GM18868 (cell line): ENCODE results near the gene HOXD11.

Experiments
- ATAC-seq: cut with Tn5 transposase; IDR thresholded peaks from one replicate; pipeline ENCODE4 v1.9.1; 2021; ENCODE audit warnings: mild to moderate bottlenecking, moderate library complexity; ENCODE audit not compliant: unreplicated experiment

HOXD11 gene

DNA sequence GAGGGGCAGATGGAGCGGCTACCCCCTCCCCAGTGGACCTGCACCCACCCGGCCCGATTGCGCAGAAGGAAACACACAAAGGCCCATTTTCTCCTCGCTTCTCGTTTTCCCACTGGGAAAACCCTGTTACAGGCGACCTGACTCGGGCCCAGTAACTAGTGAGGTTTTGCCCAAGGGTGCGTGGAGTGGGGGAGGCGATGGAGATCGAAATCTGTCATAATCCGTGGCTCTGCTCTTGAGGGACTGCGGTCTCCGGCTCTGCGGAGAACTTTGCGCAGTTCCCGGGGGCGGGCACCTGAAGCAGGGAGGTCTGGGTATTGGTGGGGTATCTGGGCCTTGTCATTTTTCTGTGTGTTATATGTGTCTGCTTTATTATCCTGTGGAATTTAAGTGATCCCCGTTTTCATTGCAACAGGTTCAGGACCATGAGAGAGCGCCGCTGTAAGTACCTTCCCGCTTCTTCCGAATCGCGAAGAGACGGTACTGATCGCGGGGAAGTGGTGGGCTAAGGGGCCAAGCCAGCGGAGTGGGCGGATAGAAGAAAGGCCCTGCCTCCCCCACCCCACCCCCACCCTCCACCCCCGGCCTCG is 40.2 kb downstream of the HOXD11 start:
- no peak for ATAC-seq

DNA sequence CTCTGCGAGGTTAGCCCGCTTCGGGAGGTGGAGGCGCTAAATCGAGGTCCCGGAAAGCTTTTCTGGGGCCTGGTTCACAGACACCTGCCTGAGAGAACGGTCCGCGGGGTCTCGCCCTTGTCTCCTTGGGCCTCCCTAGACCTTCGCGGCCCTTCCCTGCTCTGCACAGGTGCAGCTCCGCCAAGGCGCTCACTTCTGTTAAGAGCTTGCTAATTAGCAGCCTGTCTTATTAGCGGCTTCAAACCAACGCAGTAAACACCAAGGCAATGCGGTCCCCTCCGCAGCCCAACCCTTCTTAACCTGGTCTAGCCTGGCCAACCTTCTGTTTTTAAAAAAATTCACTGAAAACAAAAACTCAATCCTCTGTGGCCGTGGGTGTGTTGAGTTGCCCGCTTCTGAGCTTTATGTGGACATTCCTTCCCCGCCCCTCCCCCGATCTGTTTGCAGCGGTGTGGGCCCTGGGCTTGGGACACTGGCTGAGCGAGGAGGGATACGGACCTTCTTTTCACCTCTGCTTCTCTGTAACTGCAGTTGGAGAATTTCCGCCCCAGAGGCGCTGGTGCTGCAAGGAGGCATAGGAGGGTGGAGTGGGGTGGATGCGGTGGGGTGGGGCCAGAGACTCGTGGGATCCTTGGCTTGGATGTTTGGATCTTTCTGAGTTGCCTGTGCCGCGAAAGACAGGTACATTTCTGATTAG is 40.9 kb downstream of the HOXD11 start:
- ATAC-seq = no peak

DNA sequence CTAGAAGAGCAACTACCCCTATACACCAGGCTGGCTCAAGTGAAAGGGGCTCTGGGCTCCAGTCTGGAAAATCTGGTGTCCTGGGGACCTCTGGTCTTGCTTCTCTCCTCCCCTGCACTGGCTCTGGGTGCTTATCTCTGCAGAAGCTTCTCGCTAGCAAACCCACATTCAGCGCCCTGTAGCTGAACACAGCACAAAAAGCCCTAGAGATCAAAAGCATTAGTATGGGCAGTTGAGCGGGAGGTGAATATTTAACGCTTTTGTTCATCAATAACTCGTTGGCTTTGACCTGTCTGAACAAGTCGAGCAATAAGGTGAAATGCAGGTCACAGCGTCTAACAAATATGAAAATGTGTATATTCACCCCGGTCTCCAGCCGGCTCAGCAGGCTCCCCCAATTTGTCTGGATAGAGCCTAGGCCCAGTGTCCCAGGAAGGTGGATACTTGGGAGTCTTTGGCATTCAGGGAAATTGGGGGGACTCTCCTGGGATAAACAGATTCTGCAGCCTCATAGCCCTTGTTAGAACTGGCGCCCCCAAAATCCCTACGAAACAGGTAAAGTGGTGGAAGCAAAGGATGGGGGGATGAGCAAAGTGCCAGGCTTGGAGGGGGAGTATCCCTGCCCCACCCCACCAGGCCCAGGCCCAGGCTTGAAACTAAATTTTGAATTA is 41.8 kb downstream of the HOXD11 start:
- ATAC-seq = no peak

DNA sequence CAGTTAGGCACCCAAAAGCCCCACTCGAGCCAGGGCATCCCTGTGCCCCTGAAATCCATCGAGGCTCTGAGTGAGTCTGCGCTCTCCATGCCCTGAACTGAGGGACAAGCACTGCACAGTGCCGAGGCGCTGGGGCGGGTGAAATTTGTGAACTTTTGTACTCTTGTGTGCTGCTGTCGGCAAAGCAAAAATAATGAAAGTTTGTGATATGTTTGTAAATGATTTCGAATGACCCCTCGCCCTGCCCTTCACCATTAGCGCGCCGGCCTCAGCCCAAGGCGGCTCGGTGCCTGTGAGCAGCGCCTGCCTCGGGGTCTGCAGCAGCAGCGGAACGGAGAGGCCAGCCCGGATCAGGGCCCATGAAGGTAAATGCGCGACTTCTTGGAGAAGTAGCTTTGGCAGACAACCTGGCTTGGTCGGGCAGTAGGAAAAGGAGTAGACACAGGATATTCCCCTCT is 42.4 kb downstream of the HOXD11 start:
- no peak for ATAC-seq

DNA sequence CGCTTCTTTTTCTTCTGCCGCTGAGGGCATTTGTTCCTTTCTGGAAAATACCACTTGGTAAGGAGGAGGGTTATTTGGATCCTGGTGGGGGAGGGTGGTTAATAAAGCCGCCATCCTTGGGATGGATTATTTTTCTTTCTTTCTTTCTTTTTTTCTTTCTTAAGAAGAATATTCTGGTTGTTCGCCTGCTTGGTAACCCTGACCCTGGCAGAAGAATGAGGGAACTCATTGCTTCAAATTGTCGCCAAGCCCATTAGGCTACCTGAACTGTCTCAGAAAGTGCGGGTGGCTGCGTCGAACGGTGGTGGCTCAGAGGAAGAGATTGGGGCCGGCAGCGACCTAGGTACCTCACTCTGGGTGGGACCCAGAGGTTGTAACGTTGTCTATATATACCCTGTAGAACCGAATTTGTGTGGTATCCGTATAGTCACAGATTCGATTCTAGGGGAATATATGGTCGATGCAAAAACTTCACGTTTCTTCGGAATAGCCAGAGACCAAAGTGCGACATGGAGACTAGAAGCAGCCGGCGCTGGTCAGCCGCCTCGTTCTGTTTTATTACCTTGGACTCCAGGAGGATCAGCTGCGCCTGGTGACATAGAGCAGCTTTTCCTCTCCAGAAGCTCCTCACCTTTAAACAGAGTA is 43.0 kb downstream of the HOXD11 start:
- ATAC-seq = no peak

DNA sequence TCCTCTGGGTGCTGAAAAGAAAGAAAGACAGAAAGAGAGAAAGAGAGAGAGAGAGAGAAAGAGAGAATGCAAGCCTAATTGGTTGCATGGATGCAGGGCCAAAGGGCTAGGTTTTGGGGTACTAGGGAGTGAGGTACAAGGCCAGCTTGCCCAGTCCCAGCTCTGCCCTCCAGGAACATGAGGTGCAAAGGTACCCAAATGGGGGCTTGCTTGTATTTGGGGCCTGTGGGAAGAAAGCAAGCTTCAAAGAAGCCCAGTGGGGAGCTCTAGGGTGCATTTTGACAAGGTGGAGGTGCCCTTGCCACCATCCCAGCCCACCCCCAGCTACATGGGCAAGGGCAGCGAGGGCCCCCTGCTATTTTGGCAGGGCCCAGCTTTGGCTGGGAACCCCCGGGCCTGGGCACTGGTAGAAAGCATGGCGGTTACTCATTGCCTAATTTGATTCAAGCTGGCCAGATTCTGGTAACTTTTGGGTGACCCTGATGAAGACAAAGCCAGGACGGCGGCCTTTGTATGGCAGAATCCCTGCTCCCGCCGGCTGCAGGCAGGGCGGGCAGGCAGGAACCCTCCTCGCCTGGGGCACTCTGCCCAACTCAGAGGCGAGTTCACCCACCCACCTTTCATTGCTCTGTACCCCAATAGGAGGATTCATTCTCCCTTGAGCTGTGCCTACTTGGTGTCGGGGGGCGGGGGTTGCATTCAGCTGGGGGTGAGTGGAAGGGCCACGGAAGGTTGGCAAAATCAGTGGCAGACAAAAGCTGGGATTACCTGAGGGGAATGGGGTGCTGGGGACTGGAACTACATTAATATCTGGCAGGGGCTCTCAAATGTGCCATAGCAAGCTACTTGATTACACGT is 43.7 kb downstream of the HOXD11 start:
- no peak for ATAC-seq

DNA sequence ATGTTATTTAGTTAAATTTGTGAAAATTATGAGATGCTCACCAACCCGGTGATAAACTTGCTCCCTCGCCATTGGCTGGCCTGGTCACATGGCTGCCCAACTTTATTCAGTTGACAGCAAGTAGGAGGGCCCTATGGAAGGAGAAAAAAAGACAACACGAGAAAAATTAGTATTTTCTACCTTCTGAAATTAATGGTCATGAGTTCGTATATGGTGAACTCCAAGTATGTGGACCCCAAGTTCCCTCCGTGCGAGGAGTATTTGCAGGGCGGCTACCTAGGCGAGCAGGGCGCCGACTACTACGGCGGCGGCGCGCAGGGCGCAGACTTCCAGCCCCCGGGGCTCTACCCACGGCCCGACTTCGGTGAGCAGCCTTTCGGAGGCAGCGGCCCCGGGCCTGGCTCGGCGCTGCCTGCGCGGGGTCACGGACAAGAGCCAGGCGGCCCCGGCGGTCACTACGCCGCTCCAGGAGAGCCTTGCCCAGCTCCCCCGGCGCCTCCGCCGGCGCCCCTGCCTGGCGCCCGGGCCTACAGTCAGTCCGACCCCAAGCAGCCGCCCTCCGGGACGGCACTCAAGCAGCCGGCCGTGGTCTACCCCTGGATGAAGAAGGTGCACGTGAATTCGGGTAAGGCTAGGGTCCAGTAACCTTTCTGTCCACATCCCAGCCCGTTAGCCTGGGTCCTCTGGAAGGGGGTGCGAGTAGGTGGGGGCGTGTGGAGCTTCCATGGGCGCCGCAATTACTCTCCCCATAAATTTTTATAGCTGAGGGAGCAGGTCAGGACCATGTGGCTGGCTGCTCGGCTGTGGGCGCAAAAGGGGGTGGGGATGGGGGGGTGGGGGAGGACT is 44.6 kb downstream of the HOXD11 start, which contains the start of gene HOXD4:
Gene HOXD4 (plus strand): TSS at position 109 of the 846 bp plus-strand sequence. CDS start 84 bp downstream, at position 193.
- no peak for ATAC-seq

DNA sequence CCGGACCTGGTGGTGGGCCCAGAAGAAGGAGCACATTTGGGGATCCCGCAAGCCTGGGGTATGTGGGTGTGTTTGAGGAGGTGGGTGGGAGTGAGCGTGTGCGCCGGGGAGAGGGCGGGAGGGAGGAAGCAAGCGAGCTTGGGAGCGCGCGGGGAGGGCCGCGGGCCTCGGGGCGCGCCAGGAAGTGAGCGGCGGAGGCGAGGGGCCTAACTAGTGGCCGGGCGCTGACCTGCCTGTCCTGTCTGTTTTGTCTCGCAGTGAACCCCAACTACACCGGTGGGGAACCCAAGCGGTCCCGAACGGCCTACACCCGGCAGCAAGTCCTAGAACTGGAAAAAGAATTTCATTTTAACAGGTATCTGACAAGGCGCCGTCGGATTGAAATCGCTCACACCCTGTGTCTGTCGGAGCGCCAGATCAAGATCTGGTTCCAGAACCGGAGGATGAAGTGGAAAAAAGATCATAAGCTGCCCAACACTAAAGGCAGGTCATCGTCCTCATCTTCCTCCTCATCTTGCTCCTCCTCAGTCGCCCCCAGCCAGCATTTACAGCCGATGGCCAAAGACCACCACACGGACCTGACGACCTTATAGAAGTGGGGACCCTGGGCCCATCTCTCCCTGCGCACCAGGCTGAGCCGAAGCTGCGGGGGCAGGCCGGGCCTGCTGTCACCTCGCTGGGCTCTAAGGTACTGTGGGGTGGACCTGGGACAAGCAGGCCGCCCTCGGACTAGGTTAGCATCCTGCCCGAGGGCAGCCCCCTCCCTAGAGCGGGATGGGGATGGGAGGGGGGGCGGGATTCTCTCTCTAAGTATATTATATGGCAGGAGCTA is 45.5 kb downstream of the HOXD11 start:
- ATAC-seq = no peak

DNA sequence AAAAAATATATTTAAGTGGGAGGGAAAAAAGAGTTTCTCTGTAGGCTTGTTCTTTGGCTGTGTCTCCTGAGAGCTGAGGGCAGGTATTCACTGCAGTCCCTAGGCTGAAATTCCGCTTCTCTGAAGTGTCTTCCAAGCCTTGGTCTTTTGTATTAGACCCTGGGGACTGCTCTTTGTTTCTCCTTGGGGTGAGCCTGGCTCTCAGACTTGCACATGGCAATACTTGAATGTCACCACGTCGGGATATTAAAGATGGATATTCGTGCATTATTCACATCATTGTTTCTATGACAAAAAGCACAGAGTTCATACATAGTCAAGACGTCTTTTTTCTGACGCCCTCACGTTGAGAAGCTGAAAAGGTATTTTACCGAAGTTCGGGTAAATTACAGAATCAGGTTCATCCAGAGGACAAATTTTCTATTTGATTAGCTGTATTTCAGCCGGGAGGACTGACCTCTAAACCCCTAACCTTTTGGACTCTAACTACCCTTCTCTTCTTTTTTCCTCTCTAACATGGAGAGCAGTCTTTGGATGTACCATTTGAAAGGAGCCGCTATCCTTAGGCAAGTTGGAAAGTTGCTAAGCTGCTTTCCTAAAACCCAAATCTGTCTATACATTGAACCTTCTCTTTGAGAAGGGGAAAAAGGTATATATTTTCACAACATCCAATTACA is 47.6 kb downstream of the HOXD11 start:
- ATAC-seq = no peak

DNA sequence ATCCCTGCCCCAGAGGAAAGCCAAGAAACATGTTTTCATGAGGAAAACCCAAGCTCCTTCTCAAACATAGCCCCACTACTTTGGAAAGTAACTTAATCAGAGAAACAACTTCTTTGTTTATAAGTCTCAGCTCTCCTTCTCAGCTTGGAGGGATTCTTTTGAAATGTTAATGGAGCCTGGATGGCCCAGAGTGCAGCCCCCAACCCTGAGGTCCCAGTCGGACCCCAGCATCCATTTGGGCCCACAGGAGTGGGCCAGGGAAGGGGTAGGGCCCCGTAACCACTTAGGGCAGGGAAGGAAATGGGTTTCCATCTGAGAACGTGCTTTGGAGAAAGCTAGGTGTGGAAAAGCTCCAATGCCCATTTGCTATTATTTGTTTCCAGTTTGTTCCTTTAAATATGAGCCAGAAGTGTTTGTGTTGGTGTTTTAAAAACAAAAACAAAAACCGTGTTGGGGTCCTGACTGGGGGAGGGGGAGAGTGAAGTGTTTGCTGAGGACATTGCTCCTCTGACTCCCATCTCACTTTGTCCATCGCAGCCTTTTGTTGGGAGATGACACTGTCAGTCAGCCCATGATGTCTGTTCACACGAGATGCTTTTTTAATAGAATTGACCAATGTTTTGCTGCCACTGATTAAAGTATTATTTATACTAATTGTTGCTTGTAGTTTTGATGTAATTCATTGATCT is 48.4 kb downstream of the HOXD11 start:
- ATAC-seq = no peak

DNA sequence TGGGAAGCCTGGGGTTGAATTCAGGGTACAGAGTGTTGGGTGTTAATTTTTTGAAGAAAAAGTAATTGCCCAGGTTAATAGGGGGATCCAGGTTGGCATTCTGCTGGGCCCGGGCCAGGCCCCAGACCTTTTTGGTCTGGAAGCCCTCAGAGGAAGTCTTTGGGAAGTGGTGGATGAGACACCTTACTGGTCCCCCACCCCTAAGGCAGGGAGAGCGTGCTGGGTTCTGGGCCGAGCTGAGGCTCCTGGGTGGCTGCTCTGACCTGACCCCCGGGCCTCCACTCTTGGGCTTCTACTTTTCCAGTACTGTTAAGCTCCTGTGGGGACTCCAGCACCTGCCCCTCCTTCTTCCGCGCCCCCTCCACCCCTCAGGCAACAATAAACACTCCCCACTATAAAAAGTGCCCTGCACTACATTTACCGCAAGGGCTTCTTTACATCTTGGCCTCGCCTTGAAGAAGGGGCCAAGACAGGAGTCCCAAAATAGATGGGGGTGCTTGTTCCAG is 49.3 kb downstream of the HOXD11 start:
- ATAC-seq = no peak

DNA sequence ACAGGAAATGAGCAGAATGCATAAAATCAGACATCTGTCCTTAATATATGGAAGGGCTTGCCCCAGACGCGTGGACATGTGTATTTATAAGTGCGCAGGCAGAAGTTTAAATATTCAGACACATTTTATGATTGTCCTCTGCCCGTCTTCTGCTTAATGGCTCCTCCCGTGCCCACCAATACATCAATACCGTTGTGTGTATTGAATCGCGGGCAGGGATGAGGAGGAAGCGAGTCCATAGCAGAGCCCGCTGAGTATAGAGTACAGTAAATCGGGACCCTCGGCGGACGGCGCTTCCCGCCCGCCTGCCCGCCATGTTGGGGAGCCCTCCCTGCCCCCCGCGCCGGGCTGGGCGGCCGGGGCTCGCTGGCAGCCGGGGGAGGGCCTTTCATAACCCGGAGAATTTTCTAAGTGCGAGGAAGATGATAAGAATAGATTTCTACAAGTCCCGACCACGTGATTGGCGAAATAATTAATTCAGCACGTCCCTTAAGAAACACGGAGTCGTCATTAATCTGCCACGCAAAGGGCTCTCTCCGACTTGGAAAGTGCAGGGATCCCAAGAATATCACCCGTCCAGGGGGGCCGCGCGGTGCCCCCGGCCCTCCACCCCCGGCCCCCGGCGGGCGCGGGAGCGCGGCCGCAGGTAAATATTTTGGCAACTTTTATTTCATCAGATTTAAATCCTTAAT is 49.9 kb downstream of the HOXD11 start, which contains the start of gene HOXD3:
Gene HOXD3 (plus strand): TSS at position 501 of the 692 bp plus-strand sequence. CDS start 11,808 bp downstream, outside the sequence.
- no peak for ATAC-seq

DNA sequence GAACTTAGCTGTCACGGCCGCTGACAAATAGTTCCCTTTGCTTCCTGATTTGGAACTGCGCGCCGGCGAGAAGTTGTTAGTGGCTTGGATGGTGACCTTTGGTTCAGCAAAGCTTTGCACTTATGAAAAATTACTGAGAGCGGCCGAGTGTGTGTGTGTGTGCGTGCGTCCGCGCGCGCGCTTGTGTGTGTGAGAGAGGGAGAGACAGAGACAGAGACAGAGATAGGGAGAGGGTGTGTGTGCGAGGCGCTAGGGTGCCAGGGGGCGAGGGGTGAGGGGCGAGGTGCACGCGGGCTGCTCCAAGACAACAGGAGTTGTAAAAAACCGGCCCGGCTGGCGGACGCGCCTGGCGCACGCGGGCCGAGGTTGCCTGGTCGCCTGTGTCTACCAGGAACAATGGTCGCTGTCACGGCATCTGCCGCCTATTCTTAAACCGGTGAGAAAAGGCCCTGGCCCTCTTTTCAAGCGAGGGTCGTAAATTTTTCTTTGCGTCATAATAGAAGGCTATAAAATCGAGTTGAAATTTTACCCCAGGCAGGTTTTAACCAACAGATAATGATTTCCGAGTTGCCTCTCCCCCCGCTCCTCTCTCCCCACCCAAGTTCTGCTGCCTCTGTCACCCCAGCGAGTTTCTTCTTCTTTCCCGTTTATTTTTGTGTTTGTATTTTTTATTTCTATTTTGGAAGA is 50.6 kb downstream of the HOXD11 start:
- ATAC-seq = no peak

DNA sequence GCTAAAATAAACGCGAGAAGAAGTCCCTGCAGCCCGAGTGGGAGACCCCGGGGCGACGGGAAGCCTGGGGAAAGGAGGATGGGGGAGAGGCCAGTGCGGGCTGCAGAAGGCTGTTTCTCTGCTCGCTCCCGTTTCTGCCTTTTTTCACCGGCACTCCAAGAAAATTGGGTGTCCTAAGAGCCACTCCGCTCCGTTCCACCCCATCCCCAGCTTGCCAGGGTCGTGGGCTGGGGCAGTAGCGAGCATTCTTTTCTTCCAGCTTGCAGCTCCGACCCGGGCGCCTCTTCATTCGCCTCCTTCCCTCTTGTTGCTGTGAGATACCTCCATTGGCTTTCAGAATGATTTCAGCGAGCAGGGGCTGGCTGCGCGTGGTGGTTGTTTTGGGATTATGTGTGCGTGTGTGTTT is 51.1 kb downstream of the HOXD11 start:
- no peak for ATAC-seq

DNA sequence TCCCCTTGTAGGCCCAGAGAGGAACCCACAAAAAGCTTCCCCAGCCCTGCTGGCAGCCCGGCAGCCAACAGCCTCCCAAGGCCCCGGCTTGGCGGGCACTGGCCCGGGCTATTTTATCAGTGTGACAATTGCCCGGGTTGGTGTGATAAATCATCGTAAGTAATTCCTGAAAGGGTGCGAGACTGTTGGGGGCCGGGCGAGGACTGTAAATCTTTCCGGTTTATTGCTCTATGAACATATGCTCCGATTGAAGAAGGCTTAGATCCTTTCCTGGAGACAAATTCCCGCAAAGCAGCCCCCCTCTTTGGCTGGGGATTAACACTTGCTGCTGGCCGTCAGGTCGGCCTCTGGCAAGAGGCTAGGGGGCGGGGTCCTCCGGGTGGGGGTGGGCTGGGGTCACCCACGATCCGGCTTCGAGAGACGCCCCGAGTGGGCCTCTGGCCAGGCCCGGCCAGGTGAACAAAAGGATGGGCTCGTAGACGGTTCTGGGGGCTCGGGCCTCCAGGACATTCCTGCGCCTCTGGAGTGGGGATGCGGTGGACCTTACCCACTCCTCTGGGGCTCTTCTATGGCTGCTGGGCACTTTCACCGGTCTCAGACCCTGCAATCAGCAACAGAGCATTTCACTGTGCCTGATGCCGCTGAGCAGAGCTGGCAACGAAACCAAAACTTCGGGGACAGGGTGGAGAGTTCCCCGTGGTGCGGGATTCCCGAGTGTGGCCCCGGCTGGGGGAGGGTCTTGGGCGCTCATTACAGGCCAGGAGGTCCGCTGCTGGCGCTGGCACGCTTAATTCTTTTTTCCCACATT is 52.0 kb downstream of the HOXD11 start:
- no peak for ATAC-seq
